Activated naive CD4-positive, alpha-beta T cell treated with anti-CD3 and anti-CD28 coated beads, Interleukin-2, amount 10 ng/mL, durations not matched to agents 7 days and 5 days (primary cell): ENCODE measurements around the gene TOX2.
A peak's percentile ranks its signal among the peaks of the same experiment; 100 is the strongest.

Source experiments
- CTCF ChIA-PET: fragments of 350-600 bp; sonication (Branson Sonifier 250); formaldehyde crosslinking; loops from one replicate; lab custom pipeline; 2021; ENCODE audit warnings: antibody characterized with exemption; lab: Charles Lee
- DNase-seq: peaks from one replicate; pipeline ENCODE4 v3.0.0-alpha.2; 2020
- H3K27ac Mint-ChIP-seq: one replicate; pipeline ENCODE4 v1.8.0; 2021; ENCODE audit warnings: mild to moderate bottlenecking, moderate library complexity, mixed read lengths
- H3K27me3 Mint-ChIP-seq: one replicate; pipeline ENCODE4 v1.8.0; 2021; ENCODE audit warnings: mild to moderate bottlenecking, mixed read lengths
- H3K36me3 Mint-ChIP-seq: one replicate; pipeline ENCODE4 v1.8.0; 2021; ENCODE audit warnings: mixed read lengths
- H3K4me1 Mint-ChIP-seq: one replicate; pipeline ENCODE4 v1.8.0; 2021; ENCODE audit warnings: mixed read lengths
- H3K4me3 Mint-ChIP-seq: one replicate; pipeline ENCODE4 v1.8.0; 2021; ENCODE audit warnings: mild to moderate bottlenecking, moderate library complexity, mixed read lengths
- H3K9me3 Mint-ChIP-seq: one replicate; pipeline ENCODE4 v1.8.0; 2021; ENCODE audit warnings: mixed read lengths

The TOX2 gene

GRCh38 chr20:43975096-43975768 is 60.6 kb downstream of the TOX2 start:
- CTCF ChIA-PET, result interaction anchor here (0.6 to 1.2 kb wide), 3 partner anchors 8 to 104 kb away, joined by 3 to 5 read pairs (median 3); no protein-coding TSS in a partner anchor
- Mint-ChIP-seq H3K27ac (no peak overlapping the region), H3K4me1 (no peaks in the 10 kb centered on the region), H3K36me3 (no peaks in the 10 kb centered on the region), H3K9me3 (peaks cover 1% of the 10 kb centered on the region), H3K4me3 (no peak overlapping the region), H3K27me3 (peaks cover 48% of the 10 kb centered on the region)
- no peak for DNase-seq

- Mint-ChIP-seq H3K4me1 (no peaks in the 10 kb centered on the region), H3K9me3 (peaks cover 1% of the 10 kb centered on the region), H3K27me3 (peaks cover 40% of the 10 kb centered on the region), H3K27ac (no peak overlapping the region), H3K4me3 (no peak overlapping the region), H3K36me3 (no peaks in the 10 kb centered on the region)
- CTCF ChIA-PET, result no interaction called here
- DNase-seq, result no peak
Observed at GRCh38 chr20:43976547-43976946, 61.9 kb downstream of the TOX2 start.

DNA sequence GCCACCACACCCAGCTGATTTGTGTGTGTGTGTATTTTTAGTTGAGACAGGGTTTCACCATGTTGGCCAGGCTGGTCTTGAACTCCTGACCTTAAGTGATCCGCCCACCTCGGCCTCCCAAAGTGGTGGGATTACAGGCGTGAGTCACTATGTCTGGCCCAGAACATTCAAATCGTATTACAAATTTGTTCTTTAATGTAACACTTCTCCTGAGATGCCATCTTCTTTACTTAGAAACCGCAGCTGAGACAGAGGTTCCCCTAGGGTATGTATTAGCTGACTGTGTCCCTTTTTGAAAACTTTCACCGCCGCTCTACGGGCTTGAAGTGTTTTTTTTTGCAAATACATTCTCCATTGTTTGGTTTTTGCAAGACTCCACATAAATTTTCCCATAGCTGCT is 62.6 kb downstream of the TOX2 start:
- CTCF ChIA-PET, result interaction anchor here (0.7 to 1.8 kb wide), 3 partner anchors 13 to 228 kb away, joined by 3 to 11 read pairs (median 5); no protein-coding TSS in a partner anchor
- H3K4me3 Mint-ChIP-seq, result no peak overlapping the region
- no peaks in the 10 kb centered on the region for H3K4me1 Mint-ChIP-seq
- H3K9me3 Mint-ChIP-seq, result peaks cover 1% of the 10 kb centered on the region
- H3K27ac Mint-ChIP-seq, result no peak overlapping the region
- peaks cover 41% of the 10 kb centered on the region for H3K27me3 Mint-ChIP-seq
- no peak for DNase-seq
- no peaks in the 10 kb centered on the region for H3K36me3 Mint-ChIP-seq

- CTCF ChIA-PET, result interaction anchor here (1.4 to 1.8 kb wide), 3 partner anchors 8 to 103 kb away, joined by 4 to 11 read pairs (median 5); no protein-coding TSS in a partner anchor
- Mint-ChIP-seq H3K36me3 (no peaks in the 10 kb centered on the region), H3K27me3 (peaks cover 41% of the 10 kb centered on the region), H3K27ac (no peak overlapping the region), H3K9me3 (peaks cover 1% of the 10 kb centered on the region), H3K4me1 (no peaks in the 10 kb centered on the region), H3K4me3 (no peak overlapping the region)
- DNase-seq, result no peak
Observed at GRCh38 chr20:43977962-43978361, 63.3 kb downstream of the TOX2 start.

DNA sequence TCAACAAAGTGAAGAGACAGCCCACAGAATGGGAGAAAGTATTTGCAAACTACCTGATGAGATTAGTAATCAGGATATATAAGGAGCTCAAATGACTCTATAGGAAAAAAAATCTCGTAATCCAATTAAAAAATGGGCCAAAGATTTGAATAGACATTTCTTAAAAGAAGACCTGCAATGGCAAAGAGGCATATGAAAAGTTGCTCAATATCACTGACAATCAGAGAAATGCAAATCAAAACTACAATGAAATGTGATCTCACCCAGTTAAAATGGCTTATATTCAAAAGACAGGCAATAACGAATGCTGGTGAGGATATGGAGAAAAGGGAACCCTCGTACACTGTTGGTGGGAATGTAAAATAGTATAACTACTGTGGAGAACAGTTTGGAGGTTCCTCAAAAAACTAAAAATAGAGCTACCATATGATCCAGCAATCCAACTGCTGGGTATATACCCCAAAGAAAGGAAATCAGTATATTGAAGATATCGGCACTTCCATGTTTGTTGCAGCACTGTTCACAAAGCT is 65.0 kb downstream of the TOX2 start:
- no peaks in the 10 kb centered on the region for H3K4me1 Mint-ChIP-seq
- no peak for DNase-seq
- peaks cover 1% of the 10 kb centered on the region for H3K9me3 Mint-ChIP-seq
- no peak overlapping the region for H3K4me3 Mint-ChIP-seq
- H3K36me3 Mint-ChIP-seq, result no peaks in the 10 kb centered on the region
- H3K27ac Mint-ChIP-seq, result no peak overlapping the region
- peaks cover 32% of the 10 kb centered on the region for H3K27me3 Mint-ChIP-seq
- CTCF ChIA-PET, result interaction anchor here (1.1 to 1.4 kb wide), 2 partner anchors 9 kb away, joined by 3 to 4 read pairs; no protein-coding TSS in a partner anchor

DNA sequence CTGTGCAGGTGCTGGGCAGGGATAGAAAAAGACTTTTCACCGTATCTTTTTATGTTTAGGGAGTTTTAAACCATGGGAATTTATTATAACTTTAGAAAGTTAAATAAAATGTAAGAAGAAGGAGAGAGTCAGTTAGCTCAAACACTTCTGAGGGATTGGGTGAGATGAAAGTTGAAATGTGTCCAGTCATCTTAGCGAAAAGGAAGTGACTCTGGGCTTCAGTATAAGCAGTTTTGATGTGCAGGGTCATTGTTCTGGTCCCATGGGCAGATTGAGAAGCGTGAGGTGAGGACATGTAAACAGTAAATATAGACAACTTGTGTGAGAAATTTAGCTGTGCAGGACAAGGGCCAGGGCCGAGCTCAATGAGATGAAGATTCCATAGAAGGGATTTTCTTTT is 66.9 kb downstream of the TOX2 start:
- Mint-ChIP-seq H3K4me3 (no peak overlapping the region), H3K4me1 (no peaks in the 10 kb centered on the region), H3K27ac (no peak overlapping the region), H3K36me3 (no peaks in the 10 kb centered on the region), H3K27me3 (peaks cover 37% of the 10 kb centered on the region), H3K9me3 (peaks cover 1% of the 10 kb centered on the region)
- DNase-seq, result no peak
- CTCF ChIA-PET, result interaction anchor here (0.6 to 1.6 kb wide), 4 partner anchors 8 to 101 kb away, joined by 3 to 4 read pairs (median 3); no protein-coding TSS in a partner anchor

DNA sequence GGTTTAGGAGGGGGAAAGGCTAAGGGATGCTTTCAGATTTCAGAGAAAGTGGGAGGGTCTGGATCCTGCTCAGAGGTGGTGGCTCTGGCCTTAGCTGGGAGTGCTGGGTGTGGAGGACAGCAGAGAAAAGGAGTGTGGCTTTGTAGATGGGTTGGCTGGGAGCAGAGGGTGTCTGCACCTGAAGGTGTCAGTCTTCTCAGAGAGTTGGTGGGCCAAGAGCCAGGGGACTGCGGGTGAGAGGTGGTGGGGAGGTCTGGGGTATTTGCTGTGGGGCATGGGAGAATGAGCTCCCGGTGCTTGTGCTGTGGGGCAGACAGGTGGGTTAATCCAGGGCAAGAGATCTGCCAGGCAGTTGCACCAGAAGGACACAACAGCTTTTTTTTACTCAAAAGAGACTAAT is 67.4 kb downstream of the TOX2 start:
- Mint-ChIP-seq H3K4me3 (no peak overlapping the region), H3K36me3 (no peaks in the 10 kb centered on the region), H3K27me3 (peaks cover 37% of the 10 kb centered on the region), H3K27ac (no peak overlapping the region), H3K4me1 (no peaks in the 10 kb centered on the region), H3K9me3 (no peaks in the 10 kb centered on the region)
- CTCF ChIA-PET, result interaction anchor here (0.6 to 1.6 kb wide), 7 partner anchors 9 to 102 kb away, joined by 3 to 4 read pairs (median 3); no protein-coding TSS in a partner anchor
- no peak for DNase-seq

GRCh38 chr20:43982886-43983285 is 68.2 kb downstream of the TOX2 start:
- Mint-ChIP-seq H3K27ac (no peak overlapping the region), H3K4me1 (peaks cover 2% of the 10 kb centered on the region), H3K36me3 (no peaks in the 10 kb centered on the region), H3K4me3 (no peak overlapping the region), H3K27me3 (peaks cover 33% of the 10 kb centered on the region), H3K9me3 (no peaks in the 10 kb centered on the region)
- CTCF ChIA-PET, result interaction anchor here (0.7 to 1.6 kb wide), 9 partner anchors 8 to 134 kb away, joined by 3 to 5 read pairs (median 4); no protein-coding TSS in a partner anchor
- no peak for DNase-seq

DNA sequence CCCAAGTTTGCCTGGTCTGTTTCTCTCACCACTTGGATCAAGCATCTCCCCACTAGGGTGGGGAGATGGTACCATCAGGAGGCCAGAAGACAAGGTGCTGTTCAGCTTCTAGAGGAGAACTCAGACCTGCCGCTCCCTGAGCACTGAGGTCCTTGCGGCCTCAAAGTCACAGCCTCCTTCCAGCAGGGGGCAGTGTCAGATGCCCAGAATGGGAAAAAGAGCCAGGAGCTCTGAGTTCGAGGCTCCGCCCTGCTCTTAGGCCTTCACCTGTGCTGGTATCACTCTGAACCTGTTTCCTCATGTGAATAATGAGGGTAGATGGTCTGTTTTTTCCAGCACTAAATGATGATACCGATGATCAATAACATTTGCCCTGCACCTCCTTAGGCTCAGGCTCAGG is 68.7 kb downstream of the TOX2 start:
- no peak overlapping the region for H3K27ac Mint-ChIP-seq
- H3K9me3 Mint-ChIP-seq, result no peaks in the 10 kb centered on the region

GRCh38 chr20:43983904-43984361 is 69.3 kb downstream of the TOX2 start:
- Mint-ChIP-seq H3K4me3 (no peak overlapping the region), H3K27me3 (peaks cover 25% of the 10 kb centered on the region), H3K4me1 (peaks cover 9% of the 10 kb centered on the region), H3K9me3 (no peaks in the 10 kb centered on the region), H3K36me3 (no peaks in the 10 kb centered on the region), H3K27ac (no peak overlapping the region)
- CTCF ChIA-PET, result interaction anchor here (1.0 to 1.6 kb wide), 5 partner anchors 9 to 446 kb away, joined by 3 to 6 read pairs (median 3); no protein-coding TSS in a partner anchor
- DNase-seq, result no peak

More for the DNA sequence above, 68.7 kb downstream of the TOX2 start:
- no peaks in the 10 kb centered on the region for H3K36me3 Mint-ChIP-seq
- peaks cover 29% of the 10 kb centered on the region for H3K27me3 Mint-ChIP-seq
- H3K4me1 Mint-ChIP-seq, result peaks cover 6% of the 10 kb centered on the region
- no peak overlapping the region for H3K4me3 Mint-ChIP-seq
- peak; percentile 53 for DNase-seq
- CTCF ChIA-PET, result interaction anchor here (0.7 to 1.6 kb wide), 6 partner anchors 9 to 133 kb away, joined by 3 to 6 read pairs (median 4); no protein-coding TSS in a partner anchor

DNA sequence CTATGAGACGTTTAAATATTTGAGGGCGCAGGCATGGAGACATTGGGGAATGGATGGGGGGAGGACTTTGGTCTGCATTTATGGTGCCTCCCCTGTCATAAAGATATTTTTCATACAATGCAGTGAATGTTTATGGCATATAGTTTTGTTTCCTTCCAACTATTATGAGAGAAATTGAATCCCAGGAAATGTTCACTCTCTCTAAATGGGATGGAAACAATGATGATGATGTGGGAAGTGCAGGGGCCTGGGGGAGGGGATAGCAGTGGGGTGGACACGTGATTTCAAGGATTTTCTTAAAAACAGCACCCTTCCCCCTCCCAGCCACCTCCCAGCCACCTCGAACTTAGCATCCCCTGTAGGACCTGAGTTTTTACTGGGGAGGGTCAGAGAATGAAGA is 69.9 kb downstream of the TOX2 start:
- Mint-ChIP-seq H3K27me3 (peaks cover 20% of the 10 kb centered on the region), H3K4me1 (peaks cover 9% of the 10 kb centered on the region), H3K4me3 (no peak overlapping the region), H3K9me3 (no peaks in the 10 kb centered on the region), H3K27ac (no peak overlapping the region), H3K36me3 (no peaks in the 10 kb centered on the region)
- CTCF ChIA-PET, result interaction anchor here (1.1 to 1.6 kb wide), 3 partner anchors 12 to 447 kb away, joined by 3 to 6 read pairs (median 3); no protein-coding TSS in a partner anchor
- no peak for DNase-seq

DNA sequence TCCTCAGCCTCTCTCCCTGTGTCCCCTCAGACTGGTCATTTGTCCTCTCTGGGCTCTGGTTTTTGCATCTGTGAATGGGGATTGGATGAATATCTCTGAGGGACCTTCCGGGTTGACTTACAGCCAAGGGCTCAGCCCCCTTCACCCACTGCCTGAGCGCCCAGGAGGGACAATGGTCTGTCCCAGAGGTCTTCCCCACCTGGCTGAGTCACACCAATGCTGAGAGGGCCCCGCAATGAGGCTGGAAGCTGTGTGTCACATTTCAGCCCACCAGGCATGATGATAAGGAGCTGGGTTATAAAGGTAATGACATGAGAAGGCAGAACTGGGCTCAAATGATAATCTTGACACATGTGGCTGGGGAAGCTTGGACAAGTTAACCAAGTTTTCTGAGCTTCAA is 70.5 kb downstream of the TOX2 start:
- Mint-ChIP-seq H3K36me3 (peaks cover 4% of the 10 kb centered on the region), H3K4me1 (peaks cover 9% of the 10 kb centered on the region), H3K9me3 (peaks cover 4% of the 10 kb centered on the region), H3K27ac (no peak overlapping the region), H3K27me3 (peaks cover 20% of the 10 kb centered on the region), H3K4me3 (no peak overlapping the region)
- CTCF ChIA-PET, result interaction anchor here (0.9 to 1.6 kb wide), 2 partner anchors 95 to 447 kb away, joined by 3 read pairs; no protein-coding TSS in a partner anchor
- no peak for DNase-seq

DNA sequence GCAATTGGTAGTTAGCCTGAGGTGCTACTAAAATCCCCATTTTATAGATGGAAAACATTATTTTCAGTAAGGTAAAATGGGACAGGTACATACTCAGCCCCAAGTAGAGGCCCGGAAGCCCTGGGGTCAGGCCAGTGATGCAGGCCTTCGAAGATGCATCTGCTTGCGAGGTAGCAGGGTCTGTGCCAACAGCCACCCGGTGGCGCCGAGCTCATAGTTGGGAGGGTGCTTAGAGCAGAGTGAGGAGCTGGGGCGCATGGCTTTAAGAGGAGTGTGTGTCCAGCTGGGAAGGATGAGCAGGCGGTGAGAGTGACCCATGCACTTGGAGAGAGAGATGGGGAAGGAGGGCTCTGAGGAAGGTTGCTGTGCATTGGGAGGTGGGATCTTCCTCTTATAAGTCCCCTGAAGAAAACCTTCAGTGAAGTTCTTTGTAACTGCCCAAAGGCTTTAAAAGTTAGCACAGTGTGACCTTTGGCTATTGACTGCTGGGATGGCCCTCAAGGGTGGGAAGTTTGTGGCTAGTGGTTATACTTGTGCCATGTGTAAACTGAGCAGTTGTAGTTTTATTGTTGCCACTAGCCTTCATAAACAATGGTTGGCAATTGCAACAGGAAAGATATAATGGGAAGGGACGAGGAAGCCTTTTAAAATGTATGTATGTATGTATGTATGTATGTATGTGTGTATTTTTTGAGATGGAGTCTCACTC is 71.1 kb downstream of the TOX2 start:
- Mint-ChIP-seq H3K27ac (no peak overlapping the region), H3K27me3 (peaks cover 20% of the 10 kb centered on the region), H3K4me1 (peaks cover 9% of the 10 kb centered on the region), H3K36me3 (peaks cover 4% of the 10 kb centered on the region), H3K9me3 (peaks cover 4% of the 10 kb centered on the region), H3K4me3 (no peak overlapping the region)
- CTCF ChIA-PET, result interaction anchor here (0.9 kb wide), 1 partner anchor 95 kb away, joined by 3 read pairs; no protein-coding TSS in a partner anchor
- DNase-seq, result no peak

- Mint-ChIP-seq H3K36me3 (peaks cover 4% of the 10 kb centered on the region), H3K4me3 (no peak overlapping the region), H3K4me1 (peaks cover 9% of the 10 kb centered on the region), H3K9me3 (peaks cover 4% of the 10 kb centered on the region), H3K27me3 (peaks cover 18% of the 10 kb centered on the region), H3K27ac (no peak overlapping the region)
- CTCF ChIA-PET, result no interaction called here
- no peak for DNase-seq
Observed at GRCh38 chr20:43987018-43987417, 72.4 kb downstream of the TOX2 start.
